Keratinocyte (primary cell): ENCODE data around the gene HSF4. TPM values are rescaled to one million over a fixed set of nuclear protein-coding genes. Genes with fewer than 3 reads are reported as not detected.
A peak's percentile ranks its signal among the peaks of the same experiment; 100 is the strongest.

Experiments used
- DNase-seq: peaks from one replicate; pipeline ENCODE4 v3.0.0-alpha.2; 2011; ENCODE audit warnings: low read depth, missing footprints, low spot score
- FAIRE-seq: peaks from 2 replicates; lab custom pipeline; 2011; peaks lifted over from hg19 to GRCh38; lab: Jason Lieb, UNC
- H2AFZ ChIP-seq: 2 replicates; pipeline ENCODE4 v1.6.0; 2012; ENCODE audit warnings: low read length, control low read depth, inconsistent platforms; ENCODE audit not compliant: control insufficient read depth
- H3K27ac ChIP-seq: 2 replicates; pipeline ENCODE4 v1.5.1; 2011; ENCODE audit warnings: low read length; ENCODE audit not compliant: control insufficient read depth, insufficient read depth
- H3K27me3 ChIP-seq: 3 replicates; pipeline ENCODE4 v1.6.0; 2011; ENCODE audit warnings: low read length; ENCODE audit not compliant: control insufficient read depth, insufficient read depth; ENCODE audit errors: extremely low read depth
- H3K36me3 ChIP-seq, 2 experiments: 2 replicates in 1 of 2; 3 replicates in 1 of 2; pipeline ENCODE4 v1.5.1; 2011; ENCODE audit warnings: low read length in 2 of 2, mild to moderate bottlenecking in 1 of 2; ENCODE audit not compliant: control insufficient read depth in 2 of 2, insufficient read depth in 2 of 2; ENCODE audit errors: extremely low read depth in 1 of 2
- H3K4me1 ChIP-seq: 3 replicates; pipeline ENCODE4 v1.5.1; 2011; ENCODE audit warnings: low read length; ENCODE audit not compliant: control insufficient read depth, insufficient read depth; ENCODE audit errors: extremely low read depth
- H3K4me2 ChIP-seq: 3 replicates; pipeline ENCODE4 v1.6.0; 2011; ENCODE audit warnings: low read depth, low read length; ENCODE audit not compliant: control insufficient read depth, insufficient read depth; ENCODE audit errors: extremely low read depth
- H3K4me3 ChIP-seq, 3 experiments: fragments of 200-600 bp in 1 of 3; sonication (generic) in 1 of 3; 2 replicates in 2 of 3; 3 replicates in 1 of 3; pipeline ENCODE4 v1.5.1; 2011 to 2016; ENCODE audit warnings: low read length in 3 of 3, mild to moderate bottlenecking in 3 of 3, control low read depth in 2 of 3, inconsistent platforms in 1 of 3, low read depth in 1 of 3, mixed read lengths in 1 of 3, mixed run types in 1 of 3, moderate library complexity in 1 of 3; ENCODE audit not compliant: control insufficient read depth in 2 of 3, insufficient read depth in 2 of 3; ENCODE audit errors: extremely low read depth in 1 of 3
- H3K79me2 ChIP-seq: 2 replicates; pipeline ENCODE4 v1.6.0; 2012; ENCODE audit warnings: low read length; ENCODE audit not compliant: control insufficient read depth, insufficient read depth
- H3K9ac ChIP-seq: 3 replicates; pipeline ENCODE4 v1.6.0; 2011; ENCODE audit warnings: low read length; ENCODE audit not compliant: control insufficient read depth, insufficient read depth; ENCODE audit errors: extremely low read depth
- H3K9me1 ChIP-seq: 3 replicates; pipeline ENCODE4 v1.6.0; 2011; ENCODE audit warnings: low read length; ENCODE audit not compliant: control insufficient read depth, insufficient read depth; ENCODE audit errors: extremely low read depth
- H3K9me3 ChIP-seq: 2 replicates; pipeline ENCODE4 v1.5.1; 2012; ENCODE audit warnings: low read depth, low read length; ENCODE audit not compliant: control insufficient read depth
- H4K20me1 ChIP-seq: 3 replicates; pipeline ENCODE4 v1.6.0; 2011; ENCODE audit warnings: low read length; ENCODE audit not compliant: control insufficient read depth, insufficient read depth; ENCODE audit errors: extremely low read depth
- CTCF ChIP-seq, 3 experiments: IDR thresholded peaks in 1 of 3; conservative IDR thresholded peaks in 1 of 3; optimal IDR thresholded peaks in 1 of 3; 2 replicates in 2 of 3; 3 replicates in 1 of 3; pipeline versions ENCODE3 to v1.5.1; 2011; ENCODE audit warnings: low read length in 3 of 3, mild to moderate bottlenecking in 3 of 3, moderate library complexity in 2 of 3, control low read depth in 1 of 3, inconsistent platforms in 1 of 3; ENCODE audit not compliant: insufficient read depth in 2 of 3; ENCODE audit errors: extremely low read depth in 1 of 3
- EZH2 ChIP-seq: IDR thresholded peaks from one replicate; pipeline ENCODE4 v1.6.1; 2012; ENCODE audit warnings: inconsistent platforms, mild to moderate bottlenecking, low read length, moderate library complexity
- dilution Hi-C: fragments of 300-500 bp; cut with MboI; formaldehyde crosslinking; loops from one replicate; pipeline ENCODE4 v1.7.0; 2020; ENCODE audit warnings: low sequenced_read_pairs; ENCODE audit not compliant: extremely low pct_ligation_motif_present
- polyA plus RNA-seq, 5 experiments: library from polyadenylated mRNA; depleted of rRNA in 3 of 5; stranded (reverse) in 3 of 5; stranded (forward) in 1 of 5; unstranded in 1 of 5; fragments of >200 nt; gene quantifications; 1 replicate in 1 of 5; 2 replicates in 3 of 5; 3 replicates in 1 of 5; pipeline versions ENCODE4 v1.2.1 to v1.2.3, GENCODE V29; 2011 to 2012; ENCODE audit warnings: missing spikeins in 2 of 5, low read depth in 1 of 5, low replicate concordance in 1 of 5

HSF4 gene
- polyA plus RNA-seq, 1 donor (not counting 4 experiments of a cell fraction or from before 2014, with no cell fraction given): 4.3 TPM

DNA sequence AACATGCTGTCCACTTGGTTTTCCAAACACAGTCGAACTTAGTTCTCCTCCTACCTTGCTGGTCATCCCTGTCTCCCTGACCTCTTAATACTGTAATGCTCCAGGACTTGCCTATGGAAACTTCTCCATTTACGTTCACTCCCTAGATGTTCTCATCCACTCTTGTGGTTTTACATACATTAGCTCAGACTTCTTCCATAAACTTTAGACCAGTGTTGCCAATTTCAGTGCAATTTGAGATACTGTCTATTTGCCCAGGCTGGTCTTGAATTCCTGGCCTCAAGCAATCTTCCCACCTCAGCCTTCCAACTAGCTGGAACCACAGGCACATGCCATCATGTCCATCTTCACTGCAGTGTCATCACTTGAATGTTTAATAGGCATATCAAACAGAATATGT is 17.7 kb downstream of the HSF4 start:
- TF ChIP-seq CTCF (optimal IDR thresholded peaks at IDR 0.05 in 1 of 3, IDR thresholded peaks at IDR 0.05 in 1 of 3, conservative IDR thresholded peaks at IDR 0.05 in 1 of 3; ENCODE audit: extremely low read depth in 1 of 3, insufficient read depth in 2 of 3, low read length in 3 of 3) (no peak), EZH2 (no peak)
- Histone ChIP-seq H3K4me3 (peak overlapping the region; percentile 81 to 86 (median 82)), H3K36me3 (peaks cover 0 to 3% of the 10 kb centered on the region in 2 experiments), H3K9me1 (peaks cover 2% of the 10 kb centered on the region), H3K9me3 (no peaks in the 10 kb centered on the region), H3K9ac (no peak overlapping the region), H3K4me2 (peak overlapping the region; percentile 73), H3K79me2 (peaks cover 7% of the 10 kb centered on the region), H3K27ac (no peak overlapping the region), H3K4me1 (peaks cover 44% of the 10 kb centered on the region), H3K27me3 (no peaks in the 10 kb centered on the region), H4K20me1 (no peaks in the 10 kb centered on the region), H2AFZ (no peak overlapping the region)
- peak; percentile 34 for FAIRE-seq
- dilution Hi-C loops: no loop called here
- no peak for DNase-seq

DNA sequence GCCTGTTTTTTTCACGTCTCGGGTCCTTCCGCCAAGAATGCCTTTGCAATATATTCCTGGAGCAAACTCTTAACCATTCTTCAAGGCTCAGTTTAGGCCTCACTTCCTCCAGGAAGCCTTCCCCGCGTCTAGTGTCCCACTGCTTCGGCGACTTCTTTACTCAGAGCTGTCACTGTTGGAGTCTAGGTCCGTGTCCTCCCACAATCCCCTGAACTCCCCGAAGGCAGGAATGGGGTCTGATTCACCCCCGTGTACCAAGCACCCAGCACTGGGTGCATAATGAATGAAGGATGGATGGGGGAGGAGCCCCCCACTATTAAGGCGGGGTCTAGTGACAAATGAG is 18.7 kb downstream of the HSF4 start:
- peaks cover 39% of the 10 kb centered on the region for H3K4me1 ChIP-seq
- H4K20me1 ChIP-seq: no peaks in the 10 kb centered on the region
- H3K27ac ChIP-seq: peak overlapping the region; percentile 91
- peaks cover 0 to 3% of the 10 kb centered on the region in 2 experiments for H3K36me3 ChIP-seq
- H3K9me3 ChIP-seq: no peaks in the 10 kb centered on the region
- peaks cover 2% of the 10 kb centered on the region for H3K9me1 ChIP-seq
- dilution Hi-C loops: no loop called here
- H3K27me3 ChIP-seq: no peaks in the 10 kb centered on the region
- H3K9ac ChIP-seq: peak overlapping the region; percentile 86
- H3K4me2 ChIP-seq: peak overlapping the region; percentile 73
- peak overlapping the region; percentile 0 for H2AFZ ChIP-seq
- H3K79me2 ChIP-seq: peaks cover 7% of the 10 kb centered on the region
- TF ChIP-seq EZH2: no peak
- no peak for TF ChIP-seq CTCF (optimal IDR thresholded peaks at IDR 0.05 in 1 of 3, IDR thresholded peaks at IDR 0.05 in 1 of 3, conservative IDR thresholded peaks at IDR 0.05 in 1 of 3; ENCODE audit: extremely low read depth in 1 of 3, insufficient read depth in 2 of 3, low read length in 3 of 3)
- FAIRE-seq (no peak), DNase-seq (peak; percentile 92)
- peak overlapping the region; percentile 81 to 86 (median 82) for H3K4me3 ChIP-seq
